ENCODE results near the gene BRS3.

Gene BRS3

DNA sequence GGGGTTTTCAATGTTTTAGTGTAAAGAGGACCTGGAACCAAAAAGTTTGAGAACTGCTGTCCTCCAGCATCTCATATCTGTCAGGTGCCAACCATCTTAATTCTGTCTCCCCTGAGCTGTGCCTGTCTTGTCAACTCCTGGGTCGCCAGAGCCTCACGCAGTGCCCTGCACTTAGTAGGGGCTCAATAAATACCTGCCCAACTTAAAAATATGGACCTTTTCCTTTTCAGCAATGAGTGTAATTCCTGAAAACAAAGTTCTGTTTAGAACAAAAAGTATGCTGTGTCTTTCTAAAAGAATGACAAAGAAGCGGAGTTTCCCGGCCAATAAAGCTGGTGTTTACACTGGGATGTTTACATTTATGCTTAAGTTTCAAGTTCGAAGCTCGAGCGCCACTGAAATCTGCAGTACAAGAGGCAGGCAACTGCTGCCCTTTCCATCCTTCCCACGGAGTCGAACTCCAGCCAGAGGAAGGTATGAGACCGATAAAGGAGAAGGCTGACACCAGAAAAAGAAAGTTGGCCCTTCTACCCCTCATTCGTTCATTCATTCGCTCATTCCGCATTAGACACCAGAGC, 8.5 kb downstream of the BRS3 start:
- DNase-seq, result no peak

DNA sequence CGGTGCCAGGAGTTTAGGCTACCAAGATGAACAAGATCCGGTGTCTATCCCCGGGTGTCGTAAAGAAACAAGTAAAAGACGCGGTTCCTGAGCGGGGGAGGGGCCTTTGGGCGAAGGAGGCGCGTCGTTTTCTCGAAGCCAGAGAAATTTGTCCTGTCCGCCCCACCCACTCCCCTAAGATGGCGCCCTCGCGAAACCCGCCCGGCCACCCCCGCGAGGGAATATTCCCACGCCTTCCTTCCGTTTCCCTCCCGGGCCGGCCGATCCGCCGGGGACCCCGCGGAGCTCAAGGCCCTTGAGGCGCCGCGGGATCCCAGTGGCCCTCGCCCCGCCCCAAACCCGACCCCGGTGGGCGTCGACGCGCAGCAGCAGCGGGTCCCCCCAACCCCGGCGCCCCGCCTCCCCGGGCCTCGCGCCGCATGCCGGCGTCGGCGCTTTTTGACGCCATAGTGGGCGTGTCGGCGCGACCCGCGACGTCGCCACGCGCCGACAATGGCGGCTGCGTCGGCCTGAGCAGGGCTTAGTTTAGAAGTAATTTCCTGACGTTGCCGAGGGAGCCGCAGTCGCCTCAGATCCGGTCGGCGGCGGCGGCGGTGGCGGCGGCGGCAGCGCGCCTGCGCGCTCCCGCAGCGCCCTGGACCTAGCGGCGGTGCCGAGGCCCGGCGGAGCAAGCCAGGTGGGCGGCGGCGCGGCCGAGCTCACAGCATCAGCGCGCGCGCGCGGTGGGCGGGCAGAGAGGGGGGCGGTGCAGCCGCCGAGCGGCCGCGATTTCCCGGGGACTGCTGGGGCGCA, 9.2 kb downstream of the BRS3 start:
- DNase-seq, result peak; percentile 89

- no peak for DNase-seq
Measured at GRCh38 chrX:136497556-136498052, 9.9 kb downstream of the BRS3 start, which contains the start of gene HTATSF1. TSS of gene HTATSF1 (plus strand) at chrX:136497592. CDS start at chrX:136497685, 93 bp downstream.

DNA sequence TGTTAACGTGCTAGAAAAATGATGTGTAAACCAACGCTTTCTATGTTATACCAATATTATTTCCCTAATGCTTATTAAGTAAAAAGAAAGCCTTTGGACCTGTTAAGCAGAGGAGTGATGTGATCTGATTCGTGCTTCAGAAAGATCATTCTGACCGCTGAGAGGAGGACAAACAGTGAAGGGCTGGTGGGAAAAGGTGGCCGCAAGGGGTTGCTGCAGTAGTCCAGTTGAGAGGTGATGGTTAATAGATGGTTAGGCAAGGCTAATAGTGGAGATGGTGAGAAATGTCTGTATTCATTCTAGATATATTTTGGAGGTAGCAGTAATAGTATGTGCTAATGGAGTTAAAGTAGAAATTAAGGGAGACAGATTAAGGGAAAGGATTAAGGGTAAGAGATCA, 31.3 kb downstream of the BRS3 start:
- DNase-seq, result no peak

DNA sequence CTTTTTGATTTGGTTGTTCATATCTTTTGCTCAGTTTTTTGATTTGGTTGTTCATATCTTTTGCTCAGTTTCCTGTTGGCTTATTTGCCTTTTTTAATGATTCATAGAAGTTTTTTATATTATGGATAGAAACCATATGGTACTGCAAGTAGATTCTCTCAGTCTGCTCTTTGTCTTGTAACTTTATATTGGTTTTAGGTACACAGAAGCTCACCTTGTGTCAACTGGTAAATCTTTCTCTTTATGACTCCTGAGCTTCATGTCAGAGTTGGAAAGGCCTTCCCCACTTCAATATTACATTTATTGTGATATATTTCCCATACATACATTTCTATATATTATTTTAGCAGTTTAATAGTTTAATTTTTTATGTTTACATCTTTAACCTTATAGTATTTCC, 36.0 kb downstream of the BRS3 start:
- no peak for DNase-seq

DNA sequence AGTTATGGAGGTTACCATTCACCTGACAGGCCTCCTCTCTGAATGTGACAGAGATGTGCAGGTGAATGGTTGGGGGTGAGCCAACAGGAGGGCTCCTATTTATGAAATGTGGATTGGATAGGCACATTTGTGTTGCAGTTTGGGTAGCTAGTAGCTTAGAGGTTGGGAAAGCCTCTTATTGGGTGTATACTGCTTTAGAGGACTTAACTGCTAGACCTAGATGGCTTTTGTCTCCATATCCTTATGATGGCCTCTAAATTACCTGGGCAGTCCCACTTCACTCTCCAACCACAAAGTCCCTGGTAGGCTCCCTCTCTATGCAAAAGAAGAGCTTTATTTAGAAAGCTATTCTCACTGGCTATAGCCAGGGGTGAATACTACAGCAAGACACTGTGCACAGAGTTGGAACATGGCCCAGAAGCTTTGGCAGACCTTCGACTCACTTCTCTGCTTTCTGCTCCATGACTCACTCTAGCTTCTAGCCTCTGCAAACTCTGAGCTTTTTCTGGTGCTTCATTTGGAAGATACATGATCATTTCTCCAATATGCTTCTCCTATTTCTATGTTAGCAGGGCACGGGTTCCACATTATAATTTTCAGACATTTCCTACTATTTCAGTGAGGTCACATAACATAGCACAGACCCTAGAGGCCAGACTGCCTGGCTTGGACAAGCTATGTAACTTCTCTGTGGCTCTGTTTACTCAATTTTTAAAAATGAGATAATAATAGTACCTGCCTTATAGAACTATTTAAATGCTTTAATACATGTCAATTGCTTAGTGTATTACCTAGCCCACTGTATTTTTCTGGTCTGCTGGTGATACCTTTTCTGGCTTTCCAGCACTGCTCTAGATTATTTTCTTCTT, 38.2 kb downstream of the BRS3 start:
- DNase-seq, result no peak

GRCh38 chrX:136528645-136529315, 41.0 kb downstream of the BRS3 start:
- DNase-seq, result no peak

DNA sequence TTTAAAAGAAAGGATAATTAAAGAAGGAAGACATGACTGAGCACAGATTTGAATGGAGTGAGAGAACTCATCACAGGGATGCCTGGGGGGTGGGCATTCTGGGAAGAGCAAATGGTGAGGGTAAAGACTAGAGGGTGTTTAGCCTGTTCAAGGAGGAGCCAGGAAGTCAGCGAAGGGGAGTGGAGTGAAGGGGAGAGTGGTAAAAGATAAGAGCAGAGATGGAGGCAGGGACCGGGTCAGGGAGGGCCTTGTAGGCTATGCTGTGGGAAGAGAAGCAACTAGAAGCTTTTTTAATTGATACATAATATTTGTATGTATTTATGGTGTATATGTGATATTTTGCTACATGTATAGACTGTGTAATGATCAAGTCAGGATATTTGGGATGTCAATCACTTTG, 42.0 kb downstream of the BRS3 start:
- no peak for DNase-seq

GRCh38 chrX:136531951-136532350, 44.2 kb downstream of the BRS3 start, which contains the start of gene VGLL1:
TSS of gene VGLL1 (plus strand) at chrX:136532215. CDS start at chrX:136536021, 3,806 bp downstream.
- no peak for DNase-seq

- no peak for DNase-seq
Measured at GRCh38 chrX:136534131-136534530, 46.4 kb downstream of the BRS3 start.

DNA sequence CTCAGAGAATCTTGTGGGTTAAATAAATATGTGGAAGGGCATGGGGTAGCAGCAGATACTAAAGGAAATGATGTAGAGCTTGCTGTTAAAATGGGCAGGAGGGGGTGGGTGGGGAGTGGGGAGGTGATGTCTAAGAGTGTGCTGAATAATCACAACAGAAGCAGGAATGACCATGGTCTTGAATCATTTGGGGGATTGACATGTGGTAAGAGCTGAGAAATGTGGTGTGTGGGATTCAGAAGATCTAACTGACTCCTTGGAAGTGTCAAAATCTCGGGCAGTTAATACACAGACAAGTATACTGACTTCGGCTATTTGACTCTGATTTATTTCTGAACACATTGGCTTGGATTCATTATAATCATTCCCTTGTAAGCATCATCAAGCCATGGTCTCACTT, 51.1 kb downstream of the BRS3 start:
- DNase-seq, result no peak

GRCh38 chrX:136540226-136540625, 52.5 kb downstream of the BRS3 start:
- DNase-seq, result no peak

DNA sequence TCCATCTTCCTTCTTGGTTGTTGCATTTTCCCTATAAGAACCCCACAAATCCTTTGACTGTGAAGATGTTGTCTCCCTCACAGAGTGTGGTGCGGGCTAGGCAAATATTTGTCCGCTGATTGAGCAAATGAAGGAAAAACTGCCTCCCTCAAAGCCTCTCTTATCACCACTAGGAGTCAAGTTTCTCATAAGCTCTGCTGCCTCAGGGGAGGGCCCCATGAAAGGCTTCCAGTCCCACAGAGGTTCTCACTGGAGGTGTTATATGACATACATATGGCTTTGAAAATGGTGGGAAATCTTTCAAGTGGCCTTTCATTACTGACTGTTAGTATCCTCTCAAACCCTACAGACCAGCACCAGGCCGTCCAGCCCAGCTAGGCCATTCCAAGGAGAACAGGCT, 53.5 kb downstream of the BRS3 start:
- DNase-seq, result no peak

DNA sequence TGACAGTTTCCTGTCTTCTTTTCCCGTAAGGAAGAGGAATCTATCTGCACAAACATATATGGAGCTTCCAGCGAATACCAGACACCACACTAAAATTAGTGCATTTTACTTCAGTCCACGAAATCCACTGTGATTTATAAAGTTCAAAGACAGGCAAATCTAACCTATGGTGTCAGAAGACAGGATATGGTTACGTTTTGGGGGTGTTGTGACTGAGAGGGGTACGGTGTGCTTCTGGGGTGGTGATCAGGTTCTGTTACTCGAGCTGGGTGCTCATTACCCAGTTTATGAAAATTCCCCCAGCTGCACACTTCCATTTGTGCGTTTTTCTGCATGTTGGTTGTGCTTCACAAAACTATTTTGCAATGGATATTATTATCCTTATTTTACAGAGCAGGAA, 54.5 kb downstream of the BRS3 start:
- no peak for DNase-seq

Measured in CD4-positive, alpha-beta T cell treated with Interleukin-15 for 1 hour (primary cell).